Psoas muscle (tissue), 8 donors: Measurements from ENCODE around the gene HSD17B14. TPM values are rescaled to one million over a fixed set of nuclear protein-coding genes. Genes with fewer than 3 reads are reported as not detected.
A peak's percentile ranks its signal among the peaks of the same experiment; 100 is the strongest.
"Not testable (repeated sequence)": the region's sequence is repeated elsewhere in the genome, so short reads cannot be mapped to it uniquely, and the experiment has no call there.

Source experiments
- ATAC-seq, 4 donors: fragments of 200-7000 bp; cut with Tn5 transposase; one replicate each; pipeline ENCODE4 v1.9.1; 2020; ENCODE audit warnings: moderate library complexity in 3 of 4, mild to moderate bottlenecking in 2 of 4
- DNase-seq, 2 donors: peaks; one replicate each; pipeline ENCODE4 v3.0.0-alpha.2; 2020
- H3K27ac ChIP-seq: fragments of 200-600 bp; one replicate; pipeline ENCODE4 v1.8.0; 2022
- H3K27me3 ChIP-seq, 3 donors: fragments of 200-600 bp in 1 of 3; one replicate each; pipeline versions ENCODE4 v1.6.1 to v1.8.0; 2013 to 2022; ENCODE audit warnings: low read length in 2 of 3, mild to moderate bottlenecking in 2 of 3, moderate library complexity in 1 of 3; ENCODE audit not compliant: insufficient read depth in 3 of 3
- H3K36me3 ChIP-seq, 2 donors: fragments of 200-600 bp in 1 of 2; one replicate each; pipeline versions ENCODE4 v1.6.1 to v1.8.0; 2013 to 2022; ENCODE audit warnings: low read depth in 1 of 2, mild to moderate bottlenecking in 1 of 2, moderate library complexity in 1 of 2; ENCODE audit not compliant: insufficient read depth in 1 of 2
- H3K4me1 ChIP-seq: fragments of 200-600 bp; one replicate; pipeline ENCODE4 v1.8.0; 2022
- H3K4me3 ChIP-seq: fragments of 200-600 bp; one replicate; pipeline ENCODE4 v1.8.0; 2022; ENCODE audit warnings: mild to moderate bottlenecking
- H3K9me3 ChIP-seq: fragments of 200-600 bp; one replicate; pipeline ENCODE4 v1.8.0; 2022
- CTCF ChIP-seq: fragments of 200-600 bp; IDR thresholded peaks from one replicate; pipeline ENCODE4 v1.8.0; 2022; ENCODE audit warnings: antibody characterized with exemption
- whole genome bisulfite sequencing, 3 donors: extraction: QIAGEN DNeasy Blood & Tissue Kit; methylation state at CpG; one replicate each; pipeline versions ENCODE4 v1.1.6 to v1.1.7; 2013; 5-methylcytosine and 5-hydroxymethylcytosine counted together
- intact Hi-C, 2 donors: fragments of 100-400 bp; cut with DNase I; formaldehyde crosslinking; loops; one replicate each; pipeline versions ENCODE4 v1.11.0 to v1.14.2; 2022
- polyA plus RNA-seq, 3 donors: library from polyadenylated mRNA; stranded (reverse); fragments of 200-250 nt; gene quantifications; one replicate each; pipeline ENCODE4 v1.2.3, GENCODE V29; 2013
- total RNA-seq, 4 donors: library from RNA; stranded (reverse); fragmentation: NEBNext Ultra II Directional in 2 of 4; extraction: Animal tissue kit (Norgen Biotek cat#: 25700) in 2 of 4; gene quantifications; one replicate each; pipeline versions ENCODE4 v1.2.1 to v1.2.4, GENCODE V29; 2021 to 2023
- donor health status: healthy with polysubstance abuse.
- donor health status: DM: no; HTN: no; CAD: no; lungs with moderate emphysema.
- donor health status: Bipolar disorder and iron deficiency.
- donor health status: healthy.
- donor health status: DM: yes; HTN: yes; CAD: no.
- donor health status: DM: no; HTN: no; CAD: no.
- donor health status: DM: no; HTN: no; CAD: no.
- donor health status: DM: yes; HTN: yes; CAD: no.

Gene HSD17B14
- total and polyA plus RNA-seq, 7 donors = 0.15 to 1.2 (median 0.66) TPM

DNA sequence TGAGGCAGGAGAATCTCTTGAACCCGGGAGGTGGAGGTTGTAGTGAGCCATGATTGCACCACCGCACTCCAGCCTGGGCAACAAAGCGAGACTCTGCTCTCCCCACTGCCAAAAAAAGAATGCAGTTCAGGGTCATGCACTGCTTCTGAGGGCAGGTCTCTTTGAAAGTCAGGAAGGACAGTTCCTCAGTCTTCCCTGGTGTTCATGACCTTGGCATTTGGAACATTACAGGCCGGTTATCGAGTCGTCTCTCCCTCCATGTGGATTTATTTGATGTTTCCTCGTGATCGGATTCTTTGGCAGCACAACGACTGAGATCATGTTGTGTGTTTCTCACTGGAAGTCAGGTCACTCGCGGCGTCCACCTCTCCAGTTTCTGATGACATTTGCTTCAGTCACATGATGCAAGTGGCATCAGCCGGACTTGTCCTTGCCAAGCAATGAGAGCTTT lies 63.8 kb downstream of the HSD17B14 start:
- peak overlapping the region; percentile 88 for H3K27ac ChIP-seq
- H3K4me3 ChIP-seq = no peak overlapping the region
- DNase-seq = peak; percentile 73 to 87
- H3K9me3 ChIP-seq = no peaks in the 10 kb centered on the region
- WGBS, 3 donors = 19 to 20% (median 19%) methylated on average over 13 of the region's 13 CpGs
- H3K27me3 ChIP-seq = no peaks in the 10 kb centered on the region
- intact Hi-C loops = no loop called here
- H3K4me1 ChIP-seq = peaks cover 39% of the 10 kb centered on the region
- H3K36me3 ChIP-seq = no peaks in the 10 kb centered on the region
- no peak for TF ChIP-seq CTCF
- peak; percentile 77 to 87 (median 82) for ATAC-seq

DNA sequence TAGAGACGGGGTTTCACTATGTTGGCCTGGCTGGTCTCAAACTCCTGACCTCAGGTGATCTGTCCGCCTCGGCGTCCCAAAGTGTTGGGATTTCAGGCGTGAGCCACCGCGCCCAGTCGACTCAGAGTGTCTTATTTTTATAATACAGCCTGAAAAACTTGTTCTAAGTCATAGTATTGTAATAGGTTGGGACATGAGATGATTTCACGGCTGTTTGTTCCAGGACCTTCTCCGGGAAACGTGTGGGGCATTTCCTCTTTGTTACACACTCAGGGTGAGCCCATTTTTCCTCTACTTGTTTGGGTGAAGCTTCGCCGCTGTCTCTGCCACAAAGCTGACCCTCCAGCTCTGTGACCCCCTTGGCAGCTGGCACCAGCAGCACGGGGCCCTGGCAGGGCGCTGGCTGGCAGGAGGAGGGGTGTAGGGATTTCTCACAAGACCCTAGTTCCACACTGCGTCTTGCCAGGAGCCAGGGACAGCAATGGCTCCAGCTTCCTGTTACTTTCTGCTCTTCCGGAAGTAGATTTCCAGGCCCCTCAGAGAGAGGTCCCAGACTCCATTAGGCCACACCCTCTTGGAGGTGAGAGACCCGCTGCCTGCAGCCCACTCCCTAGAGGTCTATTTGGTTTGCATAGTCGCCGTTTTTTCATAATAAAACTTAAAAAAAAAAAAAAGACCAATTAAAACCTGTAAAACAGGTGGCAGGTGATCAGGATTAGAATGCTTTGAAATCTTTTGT lies 65.4 kb downstream of the HSD17B14 start:
- Histone ChIP-seq H3K9me3 (no peaks in the 10 kb centered on the region), H3K4me3 (no peak overlapping the region), H3K4me1 (peaks cover 40% of the 10 kb centered on the region), H3K27ac (peak overlapping the region; percentile 88), H3K27me3 (no peaks in the 10 kb centered on the region), H3K36me3 (no peaks in the 10 kb centered on the region)
- TF ChIP-seq CTCF = no peak
- 64 to 69% (median 65%) methylated on average over 20 of the region's 20 CpGs for WGBS, 3 donors
- intact Hi-C loops = no loop called here
- DNase-seq = no peak
- ATAC-seq = no peak

- Histone ChIP-seq H3K9me3 (no peaks in the 10 kb centered on the region), H3K27me3 (no peaks in the 10 kb centered on the region), H3K4me1 (peaks cover 42% of the 10 kb centered on the region), H3K4me3 (no peak overlapping the region), H3K36me3 (no peaks in the 10 kb centered on the region), H3K27ac (peak overlapping the region; percentile 88)
- ATAC-seq = no peak
- intact Hi-C loops = no loop called here
- DNase-seq = no peak
- TF ChIP-seq CTCF = no peak
- WGBS, 3 donors = 68 to 74% (median 70%) methylated on average over 7 of the region's 7 CpGs
These were observed 66.0 kb downstream of the HSD17B14 start for GRCh38 chr19:48770266-48770665.

DNA sequence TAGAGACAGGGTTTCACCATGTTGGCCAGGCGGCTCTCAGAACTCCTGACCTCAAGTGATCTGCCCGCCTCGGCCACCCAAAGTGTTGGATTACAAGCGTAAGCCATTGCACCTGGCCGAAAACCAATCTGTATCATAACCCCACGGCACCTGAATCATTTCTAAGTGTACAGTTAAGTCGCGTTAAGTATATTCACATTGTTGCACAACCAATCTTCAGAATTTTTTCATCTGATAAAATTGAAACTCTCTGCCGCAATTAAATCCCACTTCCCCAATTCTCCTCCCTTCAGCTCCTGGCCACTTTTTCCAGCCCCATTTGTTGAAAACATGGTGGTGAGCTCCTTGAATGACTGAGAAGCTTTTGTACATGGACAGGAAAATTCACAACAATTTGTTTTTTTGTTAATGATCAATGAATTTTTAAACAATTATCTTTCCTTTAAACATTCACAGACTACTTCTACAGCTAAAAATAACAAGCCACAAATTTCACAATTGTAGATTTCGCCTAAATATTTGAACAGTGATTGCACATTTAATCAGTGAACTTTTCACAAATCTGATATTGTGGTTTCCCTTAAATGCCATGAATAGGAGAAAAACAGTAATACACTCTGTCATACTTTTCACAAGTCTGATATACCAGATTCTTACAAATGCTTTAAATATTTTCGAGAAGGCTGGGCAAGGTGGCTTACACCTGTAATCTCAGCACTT lies 67.1 kb downstream of the HSD17B14 start:
- Histone ChIP-seq H3K27me3 (no peaks in the 10 kb centered on the region), H3K36me3 (no peaks in the 10 kb centered on the region), H3K27ac (peak overlapping the region; percentile 88), H3K9me3 (no peaks in the 10 kb centered on the region), H3K4me3 (no peak overlapping the region), H3K4me1 (peaks cover 42% of the 10 kb centered on the region)
- peak; percentile 37 to 62 (median 52) for ATAC-seq
- 30 to 42% (median 31%) methylated on average over 11 of the region's 11 CpGs for WGBS, 3 donors
- TF ChIP-seq CTCF = no peak
- intact Hi-C loops = no loop called here
- peak in 1 of 2 donors; percentile 83 for DNase-seq

GRCh38 chr19:48768171-48768753 lies 68.0 kb downstream of the HSD17B14 start:
- DNase-seq, H3K9me3 ChIP-seq, intact Hi-C loops, ATAC-seq, H3K4me3 ChIP-seq, H3K36me3 ChIP-seq, H3K27me3 ChIP-seq: not testable (repeated sequence)
- 38 to 49% (median 42%) methylated on average over 6 of the region's 6 CpGs for WGBS, 3 donors
- Histone ChIP-seq H3K27ac (peak overlapping the region; percentile 88), H3K4me1 (peaks cover 40% of the 10 kb centered on the region)

- 22 to 48% (median 26%) methylated on average over 4 to 5 of the region's 5 CpGs for WGBS, 3 donors
These were observed 70.5 kb downstream of the HSD17B14 start for GRCh38 chr19:48765816-48766215.

More at GRCh38 chr19:48765816-48766215, 70.5 kb downstream of the HSD17B14 start:
- H3K27me3 ChIP-seq, H3K36me3 ChIP-seq, DNase-seq, H3K4me3 ChIP-seq, H3K27ac ChIP-seq, ATAC-seq, H3K9me3 ChIP-seq, intact Hi-C loops: not testable (repeated sequence)
- H3K4me1 ChIP-seq = peaks cover 20% of the 10 kb centered on the region
